ENCODE results near the gene SULT1A2.
"Not testable (repeated sequence)": the region's sequence is repeated elsewhere in the genome, so short reads cannot be mapped to it uniquely, and the experiment has no call there.

Gene SULT1A2

GRCh38 chr16:28596840-28597691 is at the start of gene SULT1A2:
Gene SULT1A2 (minus strand): TSS chr16:28597050. CDS start chr16:28595930, 1,120 bp downstream.
- no peak for DNase-seq

- DNase-seq: not testable (repeated sequence)
Measured at GRCh38 chr16:28639959-28640358, 43.1 kb upstream of the SULT1A2 start.

GRCh38 chr16:28638359-28638758 is 41.5 kb upstream of the SULT1A2 start:
- not testable (repeated sequence) for DNase-seq

- not testable (repeated sequence) for DNase-seq
Measured at GRCh38 chr16:28637765-28638164, 40.9 kb upstream of the SULT1A2 start, which contains the start of gene NPIPB8. Gene NPIPB8 (plus strand): TSS chr16:28638065. CDS start chr16:28638361, 296 bp downstream.

GRCh38 chr16:28636093-28636823 is 39.4 kb upstream of the SULT1A2 start:
- DNase-seq: not testable (repeated sequence)

GRCh38 chr16:28630905-28631304 is 34.1 kb upstream of the SULT1A2 start:
- not testable (repeated sequence) for DNase-seq

- peak; percentile 48 for DNase-seq
Measured at GRCh38 chr16:28623172-28623711, 26.4 kb upstream of the SULT1A2 start.

GRCh38 chr16:28622532-28623171 is 25.8 kb upstream of the SULT1A2 start:
- not testable (repeated sequence) for DNase-seq

- no peak for DNase-seq
Measured at GRCh38 chr16:28621481-28622155, 24.8 kb upstream of the SULT1A2 start.

GRCh38 chr16:28620316-28620715 is 23.5 kb upstream of the SULT1A2 start:
- not testable (repeated sequence) for DNase-seq

GRCh38 chr16:28617874-28618273 is 21.0 kb upstream of the SULT1A2 start:
- DNase-seq: peak; percentile 18

- DNase-seq: no peak
Measured at GRCh38 chr16:28616636-28617035, 19.8 kb upstream of the SULT1A2 start.

GRCh38 chr16:28616224-28616577 is 19.4 kb upstream of the SULT1A2 start:
- DNase-seq: not testable (repeated sequence)

- DNase-seq: peak; percentile 33
Measured at GRCh38 chr16:28615486-28616223, 18.8 kb upstream of the SULT1A2 start.

GRCh38 chr16:28614561-28614960 is 17.7 kb upstream of the SULT1A2 start:
- not testable (repeated sequence) for DNase-seq

- DNase-seq: not testable (repeated sequence)
Measured at GRCh38 chr16:28613912-28614311, 17.1 kb upstream of the SULT1A2 start.

GRCh38 chr16:28612359-28613280 is 15.8 kb upstream of the SULT1A2 start:
- not testable (repeated sequence) for DNase-seq

GRCh38 chr16:28610595-28611191 is 13.8 kb upstream of the SULT1A2 start:
- peak; percentile 13 for DNase-seq

GRCh38 chr16:28609631-28610594 is 13.1 kb upstream of the SULT1A2 start, which contains the start of gene SULT1A1:
Gene SULT1A1 (minus strand): TSS chr16:28610044. CDS start chr16:28608855, 1,189 bp downstream.
- DNase-seq: peak; percentile 39
